ENCODE measurements around the gene VAV2.

- TF ChIP-seq CTCF (IDR thresholded peaks at IDR 0.05), result no peak
- TF ChIP-seq EP300 (IDR thresholded peaks at IDR 0.05), result no peak
Observed at GRCh38 chr9:133830711-133831110, 161.4 kb downstream of the VAV2 start.

Measured in tibial nerve (tissue), 4 donors.